GM19035 (cell line): Measurements from ENCODE around the gene MOG.
A peak's percentile ranks its signal among the peaks of the same experiment; 100 is the strongest.

Experiments used
- ATAC-seq: cut with Tn5 transposase; IDR thresholded peaks from one replicate; pipeline ENCODE4 v1.9.1; 2021; ENCODE audit not compliant: unreplicated experiment

MOG gene

DNA sequence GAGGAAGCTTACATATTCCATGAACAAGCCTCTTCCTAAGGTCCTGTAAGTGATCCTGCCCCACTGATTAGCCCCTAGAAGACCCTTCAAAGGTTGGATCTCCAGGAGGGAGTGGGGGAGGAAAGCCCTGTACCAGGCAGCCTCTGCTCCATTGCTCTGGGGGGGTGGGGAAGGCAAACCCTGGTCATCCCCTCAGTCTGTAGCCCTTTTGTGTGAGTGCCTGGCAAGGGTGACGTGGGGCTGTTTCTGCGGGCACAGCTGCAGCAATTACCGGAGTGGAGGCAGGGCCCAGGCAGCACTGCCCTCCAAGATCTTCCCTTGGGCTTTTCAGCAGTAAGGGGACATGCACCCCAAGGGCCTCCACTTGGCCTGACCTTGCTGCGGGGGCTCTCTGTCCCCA is at the start of gene MOG:
Gene MOG, plus strand, starts transcription at position 295 of the 400 bp plus-strand sequence. CDS start 118 bp downstream, outside the sequence.
- no peak for ATAC-seq

- ATAC-seq = no peak
Observed at GRCh38 chr6:29608131-29608530, 48.8 kb upstream of the MOG start.

- no peak for ATAC-seq
Observed at GRCh38 chr6:29610540-29610939, 46.4 kb upstream of the MOG start.

GRCh38 chr6:29611426-29611825 is 45.5 kb upstream of the MOG start:
- ATAC-seq = no peak

GRCh38 chr6:29617782-29618554 is 38.9 kb upstream of the MOG start:
- no peak for ATAC-seq

DNA sequence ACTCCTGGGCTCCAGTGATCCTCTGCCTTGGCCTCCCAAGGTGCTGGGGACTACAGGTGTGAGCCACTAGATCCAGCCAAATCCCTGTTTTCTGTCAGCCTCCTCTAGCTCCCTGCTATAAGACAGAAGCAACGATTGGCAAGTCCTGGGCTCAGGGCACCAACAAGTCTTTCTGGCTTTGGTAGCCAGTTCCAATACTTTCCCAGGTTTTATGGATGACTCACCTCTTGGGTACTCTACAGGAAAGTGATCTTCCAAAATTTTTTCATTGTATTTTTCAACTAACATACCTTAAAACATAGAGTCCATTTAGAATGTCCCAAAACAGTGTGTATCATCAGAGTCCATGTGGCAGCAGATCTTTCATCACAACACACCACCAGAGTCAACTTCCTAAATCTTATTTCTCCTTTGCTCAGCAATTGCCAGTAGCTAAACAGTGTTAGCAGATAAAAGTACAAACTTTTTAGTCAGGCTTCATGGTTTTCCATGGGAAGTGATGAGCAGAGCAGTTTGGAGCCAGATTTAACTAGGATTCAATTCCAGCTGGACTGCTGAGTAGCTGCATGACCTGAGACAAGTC is 37.2 kb upstream of the MOG start:
- ATAC-seq = no peak

DNA sequence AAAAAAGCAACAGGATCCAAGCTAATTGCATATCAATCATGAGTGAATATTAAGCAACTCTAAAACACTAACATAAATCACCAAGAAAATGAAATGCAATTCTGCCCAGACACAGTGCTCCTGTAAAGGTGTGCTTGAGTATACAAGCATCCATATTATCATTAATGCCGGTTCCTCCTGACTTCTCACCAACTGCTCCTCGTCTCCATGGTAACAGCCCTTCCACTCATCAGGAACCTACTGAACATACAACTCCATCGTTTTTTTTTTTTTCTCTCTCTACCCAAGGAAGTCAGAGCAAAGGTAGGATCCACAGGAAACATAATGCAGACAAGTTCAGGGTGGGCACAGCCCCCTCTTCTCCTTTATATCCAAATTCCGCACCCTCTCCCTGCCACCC is 36.3 kb upstream of the MOG start:
- ATAC-seq = no peak

DNA sequence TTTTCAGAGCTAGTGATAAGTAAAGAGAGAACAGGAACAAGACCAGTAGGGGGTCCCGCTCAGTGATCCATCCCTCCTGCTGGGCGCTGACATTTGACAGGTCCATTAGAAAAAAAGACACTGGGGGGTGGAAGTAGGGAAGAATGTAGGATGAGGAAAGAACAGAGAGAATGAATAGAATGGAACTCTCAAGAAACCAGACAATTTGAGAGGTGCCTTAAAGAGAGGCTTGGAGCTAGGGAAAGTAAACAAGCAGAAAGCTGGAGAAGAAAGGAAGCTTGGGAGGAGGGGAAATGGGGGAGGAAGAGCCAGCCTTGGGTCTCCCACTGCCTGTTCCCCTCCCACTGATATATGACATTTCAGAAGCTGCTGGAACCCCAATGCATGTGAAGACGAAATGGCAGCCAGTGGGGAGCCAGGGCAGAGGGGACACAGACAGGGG is 32.4 kb upstream of the MOG start:
- ATAC-seq = no peak

DNA sequence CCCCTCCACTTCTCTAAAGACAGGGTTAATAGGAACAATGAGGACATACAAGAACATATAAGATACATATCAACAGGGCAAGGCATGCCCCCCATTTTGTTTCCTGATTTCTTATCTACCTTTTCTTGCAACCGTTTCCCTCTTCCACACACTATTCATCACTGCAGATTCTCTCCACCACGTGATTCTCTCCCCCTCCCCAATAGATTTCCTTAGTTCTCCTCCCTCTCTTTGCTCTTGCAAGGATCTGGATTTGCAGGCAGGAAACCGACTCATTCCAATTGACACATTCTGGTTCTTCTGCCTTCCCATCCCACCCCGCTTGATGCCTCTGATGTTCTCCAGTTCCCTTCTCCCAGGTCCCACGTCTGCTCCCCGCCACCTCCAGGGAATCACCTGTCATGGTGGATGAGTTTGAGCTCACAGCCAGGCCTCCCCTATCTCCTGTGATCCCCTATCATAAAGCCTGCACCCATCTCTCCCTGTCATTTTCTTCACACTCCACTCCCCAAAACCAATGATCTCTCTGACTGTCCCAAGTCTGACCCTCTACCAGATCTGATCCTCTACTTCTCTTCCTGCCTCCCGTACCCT is 31.5 kb upstream of the MOG start:
- no peak for ATAC-seq

DNA sequence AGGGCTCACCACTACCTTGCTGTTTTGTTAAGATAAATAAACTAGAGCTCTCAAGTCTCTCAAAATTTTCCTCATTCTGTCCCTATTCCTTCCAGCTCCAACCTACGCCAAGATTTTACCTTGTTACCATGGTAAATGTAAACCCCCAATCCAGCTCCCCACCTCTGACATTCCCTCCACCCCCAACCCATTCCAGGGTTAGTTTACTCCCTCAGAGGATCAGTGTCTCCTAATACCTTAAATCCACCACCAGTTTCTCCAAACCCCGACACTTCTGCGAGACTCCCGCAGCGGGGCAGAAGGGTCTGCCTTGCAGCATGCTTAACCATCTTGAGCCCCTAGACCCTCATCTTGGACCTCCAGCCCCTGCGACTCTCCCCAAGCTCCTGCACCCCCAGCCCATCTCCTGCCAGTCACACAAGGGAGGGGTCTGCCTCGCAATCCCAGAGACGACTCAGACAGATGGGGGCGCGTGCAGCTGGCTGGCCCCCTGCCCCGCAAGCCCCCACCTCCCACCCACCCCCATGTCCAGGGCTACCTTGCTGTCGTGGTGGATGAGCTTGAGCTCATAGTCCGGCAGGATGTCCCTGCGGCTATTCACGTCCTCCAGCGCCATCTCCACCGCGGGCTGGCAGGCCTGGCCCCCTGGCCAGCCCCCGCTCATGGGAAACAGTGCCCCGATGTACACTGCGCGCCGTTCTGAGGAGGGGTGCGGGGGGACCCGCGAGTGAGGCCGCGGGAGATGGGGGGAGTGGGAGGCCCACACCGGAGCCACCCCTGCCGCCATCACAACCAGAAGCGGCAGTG is 29.7 kb upstream of the MOG start:
- no peak for ATAC-seq

GRCh38 chr6:29627755-29628418 is 29.0 kb upstream of the MOG start:
- ATAC-seq = no peak

GRCh38 chr6:29628419-29629281 is 28.2 kb upstream of the MOG start:
- no peak for ATAC-seq

- ATAC-seq = no peak
Observed at GRCh38 chr6:29629571-29629970, 27.3 kb upstream of the MOG start.

DNA sequence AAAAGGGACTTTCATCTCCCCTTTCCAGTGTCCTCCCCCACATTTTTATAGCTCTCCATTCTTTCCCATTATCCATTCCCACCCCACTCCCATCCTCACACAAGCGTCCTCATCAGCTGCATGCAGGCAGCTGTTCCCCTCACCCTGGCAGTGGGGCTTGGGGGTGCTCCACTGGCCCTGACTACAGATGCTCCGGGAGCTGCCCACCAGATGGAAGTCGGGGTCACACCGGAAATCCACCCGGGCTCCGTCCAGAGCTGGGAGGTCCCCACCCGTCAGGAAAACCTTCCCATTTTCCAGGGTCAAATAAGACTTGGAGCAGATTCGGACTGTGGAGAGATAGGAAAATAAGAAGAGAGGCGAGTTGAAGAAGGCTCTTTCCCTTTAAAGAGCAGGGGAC is 26.6 kb upstream of the MOG start:
- no peak for ATAC-seq

DNA sequence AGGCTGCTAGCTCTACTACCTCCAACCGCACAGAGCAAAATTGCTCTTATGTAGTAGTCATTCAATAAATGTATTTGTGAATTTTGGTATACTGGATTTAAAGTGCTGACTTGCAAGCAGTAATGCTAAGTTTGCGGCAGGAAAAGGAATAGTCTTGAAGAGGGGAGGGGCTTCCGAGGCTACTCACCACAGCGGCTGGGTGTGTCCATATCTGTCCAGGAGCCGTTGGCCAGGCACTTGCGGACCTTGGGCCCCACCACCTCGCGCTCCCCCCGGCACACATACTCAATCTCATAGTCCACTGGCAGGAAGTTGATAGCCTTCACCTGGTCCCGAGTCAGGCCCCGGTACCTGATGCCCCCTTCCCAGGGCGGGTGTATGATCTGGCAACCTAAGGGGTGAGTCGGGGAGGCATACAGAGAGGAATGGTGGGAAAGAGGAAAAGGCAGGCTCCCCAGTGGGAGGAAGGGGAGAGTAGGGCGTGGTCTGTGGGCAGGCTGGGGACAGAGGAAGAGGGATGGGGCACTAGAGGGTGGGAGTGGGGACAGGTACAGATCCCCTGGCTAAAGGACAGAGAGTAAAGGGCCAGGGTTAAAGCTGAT is 25.6 kb upstream of the MOG start:
- ATAC-seq = no peak

GRCh38 chr6:29631860-29632731 is 24.8 kb upstream of the MOG start:
- ATAC-seq = peak; percentile 35

- peak; percentile 76 for ATAC-seq
Observed at GRCh38 chr6:29632789-29633533, 23.9 kb upstream of the MOG start, which contains the start of gene GABBR1. Gene GABBR1 (minus strand): TSS chr6:29633183. CDS start chr6:29632385, 798 bp downstream.

DNA sequence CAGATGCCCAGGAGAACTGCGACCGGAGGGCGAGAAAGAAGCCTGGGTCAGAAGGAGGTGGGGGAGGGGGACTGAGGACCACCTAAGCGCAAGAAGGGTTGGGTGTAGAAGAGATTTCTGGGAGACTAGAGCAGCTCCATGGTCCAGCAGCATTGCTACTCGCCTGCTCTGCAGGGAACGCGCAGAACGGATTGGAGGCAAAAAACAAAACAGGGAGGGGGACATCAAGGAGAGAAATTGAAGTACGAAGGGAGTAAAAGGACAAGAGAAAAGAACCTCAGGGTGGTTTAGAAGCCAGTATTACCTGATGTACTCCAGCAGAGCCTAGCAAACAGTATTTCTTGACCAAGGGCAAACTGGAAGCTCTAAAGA is 23.4 kb upstream of the MOG start:
- peak; percentile 7 for ATAC-seq
